ENCODE data around the gene GRM4. TPM values are rescaled to one million over a fixed set of nuclear protein-coding genes. Genes with fewer than 3 reads are reported as not detected.

Gene GRM4
- total RNA-seq, 1 experiment from 2014 or later = 0.41 TPM

DNA sequence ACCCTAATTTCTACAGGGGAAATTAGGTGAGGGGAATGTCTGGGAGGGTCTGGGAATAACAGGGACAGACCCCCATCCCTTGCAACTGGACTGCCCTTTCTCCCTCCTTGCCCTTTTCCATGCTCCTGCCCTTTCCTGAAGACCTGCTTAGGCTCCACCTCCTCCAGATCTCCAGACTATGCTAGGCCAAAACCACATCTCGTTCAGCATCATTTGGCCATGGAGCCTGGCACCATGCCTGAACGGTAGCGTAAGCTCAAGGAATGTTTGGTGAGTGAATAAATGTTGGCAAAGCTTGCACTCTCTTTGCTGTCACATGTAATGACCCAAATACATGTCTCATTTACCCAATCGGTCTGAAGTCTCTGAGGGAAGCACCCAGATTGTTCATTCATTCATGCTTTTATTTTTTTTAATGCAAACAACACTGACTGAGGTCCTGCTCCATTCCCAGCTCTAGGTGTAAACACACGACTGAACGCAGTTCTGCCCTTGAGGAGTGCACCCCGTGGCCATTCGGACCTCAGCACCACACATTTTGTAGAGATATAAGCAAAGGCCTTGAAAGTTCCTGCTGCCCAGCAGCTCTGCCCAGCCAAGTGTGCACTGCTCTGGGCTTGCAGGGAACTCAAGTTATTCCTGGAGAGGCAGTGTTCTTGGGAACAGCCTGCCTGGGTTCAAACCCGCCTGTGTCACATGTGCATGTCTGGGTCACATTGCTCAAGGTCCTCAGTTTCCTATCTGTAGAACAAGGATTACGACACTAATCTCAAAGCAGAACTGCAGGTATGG, 1.1 kb upstream of the GRM4 start:
- BruUV-seq (replicated peaks) = no TSS peak
- POLR2A ChIA-PET (ENCODE audit: low non-redundant PET) = no interaction called here
- peaks cover 34% of the 10 kb centered on the region for H3K27me3 ChIP-seq (replicated peaks; ENCODE audit: insufficient read depth, low read depth, low read length, poor library complexity)
- intact Hi-C loops (cut with micrococcal nuclease; ENCODE audit: unreplicated experiment) = no loop called here
- H3K36me3 ChIP-seq (ENCODE audit: insufficient read depth, low read length, poor library complexity, severe bottlenecking) = no peaks in the 10 kb centered on the region
- H3K9me3 ChIP-seq (ENCODE audit: low read depth, low read length, poor library complexity, severe bottlenecking) = no peaks in the 10 kb centered on the region
- TF ChIP-seq, protein P1, sequence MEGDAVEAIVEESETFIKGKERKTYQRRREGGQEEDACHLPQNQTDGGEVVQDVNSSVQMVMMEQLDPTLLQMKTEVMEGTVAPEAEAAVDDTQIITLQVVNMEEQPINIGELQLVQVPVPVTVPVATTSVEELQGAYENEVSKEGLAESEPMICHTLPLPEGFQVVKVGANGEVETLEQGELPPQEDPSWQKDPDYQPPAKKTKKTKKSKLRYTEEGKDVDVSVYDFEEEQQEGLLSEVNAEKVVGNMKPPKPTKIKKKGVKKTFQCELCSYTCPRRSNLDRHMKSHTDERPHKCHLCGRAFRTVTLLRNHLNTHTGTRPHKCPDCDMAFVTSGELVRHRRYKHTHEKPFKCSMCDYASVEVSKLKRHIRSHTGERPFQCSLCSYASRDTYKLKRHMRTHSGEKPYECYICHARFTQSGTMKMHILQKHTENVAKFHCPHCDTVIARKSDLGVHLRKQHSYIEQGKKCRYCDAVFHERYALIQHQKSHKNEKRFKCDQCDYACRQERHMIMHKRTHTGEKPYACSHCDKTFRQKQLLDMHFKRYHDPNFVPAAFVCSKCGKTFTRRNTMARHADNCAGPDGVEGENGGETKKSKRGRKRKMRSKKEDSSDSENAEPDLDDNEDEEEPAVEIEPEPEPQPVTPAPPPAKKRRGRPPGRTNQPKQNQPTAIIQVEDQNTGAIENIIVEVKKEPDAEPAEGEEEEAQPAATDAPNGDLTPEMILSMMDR (conservative IDR thresholded peaks at IDR 0.05; ENCODE audit: low read depth, low read length) = no peak
- no peak for TF ChIP-seq EZH2 (IDR thresholded peaks at IDR 0.05; ENCODE audit: borderline replicate concordance, low read depth, low read length, poor library complexity, severe bottlenecking)
- DNase-seq (ENCODE audit: low spot score) = no peak
- CTCF ChIA-PET = no interaction called here
- no peak overlapping the region for H3K4me3 ChIP-seq (ENCODE audit: low read depth, low read length, poor library complexity, severe bottlenecking)
- H3K4me1 ChIP-seq (ENCODE audit: insufficient read depth, low read length, poor library complexity, severe bottlenecking) = peaks cover 16% of the 10 kb centered on the region
- H3K27ac ChIP-seq (ENCODE audit: low read depth, low read length, poor library complexity, severe bottlenecking) = no peak overlapping the region

- Histone ChIP-seq H3K4me3 (ENCODE audit: low read depth, low read length, poor library complexity, severe bottlenecking) (peak overlapping the region; percentile 46), H3K9me3 (ENCODE audit: low read depth, low read length, poor library complexity, severe bottlenecking) (no peaks in the 10 kb centered on the region), H3K36me3 (ENCODE audit: insufficient read depth, low read length, poor library complexity, severe bottlenecking) (no peaks in the 10 kb centered on the region), H3K27ac (ENCODE audit: low read depth, low read length, poor library complexity, severe bottlenecking) (no peak overlapping the region), H3K27me3 (replicated peaks; ENCODE audit: insufficient read depth, low read depth, low read length, poor library complexity) (peaks cover 31% of the 10 kb centered on the region), H3K4me1 (ENCODE audit: insufficient read depth, low read length, poor library complexity, severe bottlenecking) (peaks cover 16% of the 10 kb centered on the region)
- CTCF ChIA-PET = interaction anchor here (1.0 to 1.1 kb wide), 2 partner anchors 118 to 401 kb away, joined by 3 read pairs; no protein-coding TSS in a partner anchor
- TF ChIP-seq, protein P1 (conservative IDR thresholded peaks at IDR 0.05; ENCODE audit: low read depth, low read length) = no peak
- no peak for TF ChIP-seq EZH2 (IDR thresholded peaks at IDR 0.05; ENCODE audit: borderline replicate concordance, low read depth, low read length, poor library complexity, severe bottlenecking)
- intact Hi-C loops (cut with micrococcal nuclease; ENCODE audit: unreplicated experiment) = no loop called here
- POLR2A ChIA-PET (ENCODE audit: low non-redundant PET) = no interaction called here
- DNase-seq (ENCODE audit: low spot score) = peak; percentile 61
- no TSS peak for BruUV-seq (replicated peaks)
These were observed 496 bp downstream of the GRM4 start for GRCh38 chr6:34145161-34146020.

- TF ChIP-seq, protein P1 (conservative IDR thresholded peaks at IDR 0.05; ENCODE audit: low read depth, low read length) = no peak
- TF ChIP-seq EZH2 (IDR thresholded peaks at IDR 0.05; ENCODE audit: borderline replicate concordance, low read depth, low read length, poor library complexity, severe bottlenecking) = peak; percentile 7
- ChIA-PET POLR2A (ENCODE audit: low non-redundant PET) (no interaction called here), CTCF (interaction anchor here (1.1 kb wide), 1 partner anchor 117 kb away, joined by 3 read pairs; no protein-coding TSS in a partner anchor)
- Histone ChIP-seq H3K36me3 (ENCODE audit: insufficient read depth, low read length, poor library complexity, severe bottlenecking) (no peaks in the 10 kb centered on the region), H3K27me3 (replicated peaks; ENCODE audit: insufficient read depth, low read depth, low read length, poor library complexity) (peaks cover 31% of the 10 kb centered on the region), H3K4me3 (ENCODE audit: low read depth, low read length, poor library complexity, severe bottlenecking) (peak overlapping the region; percentile 46), H3K9me3 (ENCODE audit: low read depth, low read length, poor library complexity, severe bottlenecking) (no peaks in the 10 kb centered on the region), H3K27ac (ENCODE audit: low read depth, low read length, poor library complexity, severe bottlenecking) (no peak overlapping the region), H3K4me1 (ENCODE audit: insufficient read depth, low read length, poor library complexity, severe bottlenecking) (peaks cover 16% of the 10 kb centered on the region)
- BruUV-seq (replicated peaks) = no TSS peak
- intact Hi-C loops (cut with micrococcal nuclease; ENCODE audit: unreplicated experiment) = no loop called here
- DNase-seq (ENCODE audit: low spot score) = no peak
These were observed 1.2 kb downstream of the GRM4 start for GRCh38 chr6:34144581-34145160.
